ENCODE results near the gene ADCK2. TPM values are rescaled to one million over a fixed set of nuclear protein-coding genes. Genes with fewer than 3 reads are reported as not detected.

The ADCK2 gene
- total RNA-seq, 1 donor from 2014 or later, result 15.1 TPM

Small RNA genes lying within 50 kb of the gene (small RNA-seq; reads per million reads assigned to genes)
- not detected for gene RN7SL771P

Other genes with a start within 250 kb of the ADCK2 start
- gene MKRN1, start 193.4 kb upstream of the ADCK2 start, total RNA-seq, result 87.2 TPM
- 32.4 TPM for gene DENND2A, start 32.1 kb upstream of the ADCK2 start, total RNA-seq
- gene NDUFB2, start 23.8 kb downstream of the ADCK2 start, total RNA-seq, result 38.1 TPM

All from skeletal muscle tissue (tissue), 2 donors.